CD14-positive monocyte (primary cell): Measurements from ENCODE around the gene FRS3. TPM values are rescaled to one million over a fixed set of nuclear protein-coding genes. Genes with fewer than 3 reads are reported as not detected.
A peak's percentile ranks its signal among the peaks of the same experiment; 100 is the strongest.

Source experiments
- DNase-seq, 3 donors: peaks; one replicate each; pipeline ENCODE4 v3.0.0-alpha.2; 2011 to 2022
- H2AFZ ChIP-seq: 2 replicates; pipeline ENCODE4 v1.6.0; 2012; ENCODE audit warnings: mild to moderate bottlenecking, low read depth, low read length, inconsistent platforms; ENCODE audit not compliant: insufficient read depth, poor library complexity, severe bottlenecking
- H3K27ac ChIP-seq, 2 donors: 1 replicate in 1 of 2; 2 replicates in 1 of 2; pipeline ENCODE4 v1.5.1; 2012 to 2013; ENCODE audit warnings: low read length in 2 of 2, control low read depth in 1 of 2, inconsistent platforms in 1 of 2, low read depth in 1 of 2, mild to moderate bottlenecking in 1 of 2
- H3K27me3 ChIP-seq, 2 donors: one replicate each; pipeline versions ENCODE4 v1.6.0 to v1.6.1; 2011 to 2013; ENCODE audit warnings: low read length in 2 of 2; ENCODE audit not compliant: control insufficient read depth in 2 of 2, insufficient read depth in 2 of 2
- H3K36me3 ChIP-seq, 2 donors: replicated peaks in 1 of 2; 1 replicate in 1 of 2; 2 replicates in 1 of 2; pipeline versions ENCODE4 v1.5.1 to v1.6.1; 2012 to 2013; ENCODE audit warnings: low read length in 2 of 2, control low read depth in 1 of 2, inconsistent platforms in 1 of 2, mild to moderate bottlenecking in 1 of 2; ENCODE audit not compliant: insufficient read depth in 2 of 2, control insufficient read depth in 1 of 2
- H3K4me1 ChIP-seq, 2 donors: 1 replicate in 1 of 2; 2 replicates in 1 of 2; pipeline versions ENCODE4 v1.5.1 to v1.6.1; 2012 to 2013; ENCODE audit warnings: low read length in 2 of 2, control low read depth in 1 of 2, inconsistent platforms in 1 of 2, mild to moderate bottlenecking in 1 of 2, moderate library complexity in 1 of 2; ENCODE audit not compliant: insufficient read depth in 2 of 2, control insufficient read depth in 1 of 2
- H3K4me2 ChIP-seq: replicated peaks from 2 replicates; pipeline ENCODE3; 2012; ENCODE audit warnings: low read length, moderate library complexity, mild to moderate bottlenecking; ENCODE audit not compliant: poor library complexity, severe bottlenecking; ENCODE audit errors: extremely low read depth
- H3K4me3 ChIP-seq, 3 experiments: fragments of 200-600 bp in 1 of 3; sonication (generic) in 1 of 3; replicated peaks in 1 of 3; 1 replicate in 2 of 3; 2 replicates in 1 of 3; pipeline ENCODE4 v1.5.1; 2011 to 2013; ENCODE audit warnings: low read length in 3 of 3, mild to moderate bottlenecking in 3 of 3, control low read depth in 2 of 3, low read depth in 2 of 3, inconsistent platforms in 1 of 3, moderate library complexity in 1 of 3
- H3K79me2 ChIP-seq: 2 replicates; pipeline ENCODE4 v1.6.0; 2012; ENCODE audit warnings: mild to moderate bottlenecking, control low read depth, inconsistent platforms, low read length, moderate library complexity; ENCODE audit not compliant: insufficient read depth
- H3K9ac ChIP-seq: 2 replicates; pipeline ENCODE4 v1.6.0; 2017; ENCODE audit warnings: low read length, mild to moderate bottlenecking; ENCODE audit not compliant: insufficient read depth, poor library complexity, severe bottlenecking
- H3K9me3 ChIP-seq, 2 donors: replicated peaks in 1 of 2; 1 replicate in 1 of 2; 2 replicates in 1 of 2; pipeline versions ENCODE4 v1.5.1 to v1.6.1; 2012 to 2013; ENCODE audit warnings: low read length in 2 of 2, control low read depth in 1 of 2; ENCODE audit not compliant: control insufficient read depth in 1 of 2, insufficient read depth in 1 of 2
- H4K20me1 ChIP-seq: 2 replicates; pipeline ENCODE4 v1.6.0; 2012; ENCODE audit warnings: mild to moderate bottlenecking, low read length, control low read depth, moderate library complexity; ENCODE audit not compliant: insufficient read depth
- H3K27ac Mint-ChIP-seq, 7 donors: one replicate each; pipeline ENCODE4 v1.8.0; 2020; ENCODE audit warnings: mild to moderate bottlenecking in 7 of 7, mixed read lengths in 7 of 7, moderate library complexity in 6 of 7, inconsistent platforms in 2 of 7
- H3K27me3 Mint-ChIP-seq, 3 donors: one replicate each; pipeline ENCODE4 v1.8.0; 2021 to 2022; ENCODE audit warnings: low read depth in 3 of 3, mild to moderate bottlenecking in 3 of 3, mixed read lengths in 3 of 3, moderate library complexity in 3 of 3, inconsistent platforms in 1 of 3
- H3K36me3 Mint-ChIP-seq, 2 donors: one replicate each; pipeline ENCODE4 v1.8.0; 2020; ENCODE audit warnings: mixed read lengths in 2 of 2, inconsistent platforms in 1 of 2, mild to moderate bottlenecking in 1 of 2
- H3K4me1 Mint-ChIP-seq: one replicate; pipeline ENCODE4 v1.8.0; 2020; ENCODE audit warnings: mild to moderate bottlenecking, mixed read lengths
- H3K4me3 Mint-ChIP-seq, 2 donors: one replicate each; pipeline ENCODE4 v1.8.0; 2020; ENCODE audit warnings: mild to moderate bottlenecking in 2 of 2, mixed read lengths in 2 of 2, moderate library complexity in 1 of 2
- H3K9me3 Mint-ChIP-seq, 7 donors: one replicate each; pipeline ENCODE4 v1.8.0; 2020 to 2022; ENCODE audit warnings: mixed read lengths in 7 of 7, mild to moderate bottlenecking in 6 of 7, moderate library complexity in 6 of 7, inconsistent platforms in 2 of 7
- CTCF ChIP-seq: fragments of 200-600 bp; IDR thresholded peaks from one replicate; pipeline ENCODE4 v1.8.0; 2022; ENCODE audit warnings: antibody characterized with exemption, mild to moderate bottlenecking
- WGBS: methylation state at CpG from one replicate; pipeline ENCODE4 v1.1.5; 2013; ENCODE audit warnings: missing lambda C conversion rate; ENCODE audit not compliant: insufficient coverage; 5-methylcytosine and 5-hydroxymethylcytosine counted together
- intact Hi-C, 2 donors: fragments of 100-400 bp; cut with micrococcal nuclease; formaldehyde crosslinking; loops; one replicate each; pipeline versions ENCODE4 v1.15.0 to v1.15.1; 2023
- polyA plus RNA-seq, 3 donors: library from polyadenylated mRNA; depleted of rRNA in 1 of 3; unstranded in 2 of 3; stranded (reverse) in 1 of 3; fragments of 300-500 nt in 2 of 3; fragments of >200 nt in 1 of 3; fragmentation: Illumina TruSeq in 2 of 3; gene quantifications; 1 replicate in 2 of 3; 2 replicates in 1 of 3; pipeline ENCODE4 v1.2.3, GENCODE V29; 2012 to 2021

The FRS3 gene
- polyA plus RNA-seq, 3 donors, result 1.3 to 7.0 (median 2.6) TPM

- Mint-ChIP-seq H3K27ac (peak overlapping the region; percentile 26 to 88 (median 82)), H3K9me3 (no peaks in the 10 kb centered on the region), H3K36me3 (peaks cover 20 to 27% of the 10 kb centered on the region in 2 donors), H3K27me3 (peaks cover 0 to 5% (median 2%) of the 10 kb centered on the region in 3 donors), H3K4me3 (peak overlapping the region; percentile 77 to 82), H3K4me1 (peaks cover 42% of the 10 kb centered on the region)
- H3K36me3 ChIP-seq, result peaks cover 2 to 10% of the 10 kb centered on the region in 2 donors
- no peak for TF ChIP-seq CTCF
- peak overlapping the region; percentile 95 for H3K4me2 ChIP-seq
- peaks cover 47% of the 10 kb centered on the region for H3K79me2 ChIP-seq
- H4K20me1 ChIP-seq, result peaks cover 43% of the 10 kb centered on the region
- no peaks in the 10 kb centered on the region for H3K9me3 ChIP-seq
- H2AFZ ChIP-seq, result peak overlapping the region; percentile 80
- peaks cover 42 to 49% of the 10 kb centered on the region in 2 donors for H3K4me1 ChIP-seq
- H3K4me3 ChIP-seq, result peak overlapping the region; percentile 66 to 88 (median 87)
- peak overlapping the region; percentile 84 for H3K9ac ChIP-seq
- under 1% methylated on average over 60 of the region's 76 CpGs for WGBS
- peak; percentile 53 to 66 (median 54) for DNase-seq
- intact Hi-C loops, result loop anchor here (2.0 to 10.0 kb wide), 5 partner anchors 28 to 660 kb away; partner anchors contain the start of genes NFYA (in 1 of the 2), OARD1 (in 1 of the 2), PRICKLE4 (in 1 of the 2) and TOMM6 (in 1 of the 2)
- no peaks in the 10 kb centered on the region for H3K27me3 ChIP-seq
- peak overlapping the region; percentile 78 to 84 for H3K27ac ChIP-seq
Observed at GRCh38 chr6:41734666-41735426, 44.9 kb downstream of the FRS3 start.

GRCh38 chr6:41733707-41734665, 45.7 kb downstream of the FRS3 start:
- H3K4me2 ChIP-seq, result peak overlapping the region; percentile 95
- Mint-ChIP-seq H3K36me3 (peaks cover 26 to 33% of the 10 kb centered on the region in 2 donors), H3K9me3 (no peaks in the 10 kb centered on the region), H3K27ac (peak overlapping the region; percentile 83 to 95 (median 93)), H3K27me3 (peaks cover 0 to 5% (median 2%) of the 10 kb centered on the region in 3 donors), H3K4me3 (peak overlapping the region; percentile 88 to 92), H3K4me1 (peaks cover 50% of the 10 kb centered on the region)
- H3K9ac ChIP-seq, result peak overlapping the region; percentile 84
- H2AFZ ChIP-seq, result peak overlapping the region; percentile 70
- H3K9me3 ChIP-seq, result no peaks in the 10 kb centered on the region
- peaks cover 47 to 52% of the 10 kb centered on the region in 2 donors for H3K4me1 ChIP-seq
- peaks cover 52% of the 10 kb centered on the region for H4K20me1 ChIP-seq
- H3K36me3 ChIP-seq, result peaks cover 8 to 18% of the 10 kb centered on the region in 2 donors
- peak overlapping the region; percentile 66 to 88 (median 87) for H3K4me3 ChIP-seq
- TF ChIP-seq CTCF, result no peak
- intact Hi-C loops, result loop anchor here (2.0 to 10.0 kb wide), 3 partner anchors 27 to 659 kb away; partner anchors contain the start of genes NFYA (in 1 of the 2), OARD1 (in 1 of the 2) and TOMM6 (in 1 of the 2)
- 2% methylated on average over 68 of the region's 73 CpGs for WGBS
- H3K27me3 ChIP-seq, result no peaks in the 10 kb centered on the region
- peak overlapping the region; percentile 78 to 84 for H3K27ac ChIP-seq
- peak; percentile 57 to 69 (median 64) for DNase-seq
- H3K79me2 ChIP-seq, result peaks cover 56% of the 10 kb centered on the region
